Measurements from ENCODE around the gene NECTIN1.

DNA sequence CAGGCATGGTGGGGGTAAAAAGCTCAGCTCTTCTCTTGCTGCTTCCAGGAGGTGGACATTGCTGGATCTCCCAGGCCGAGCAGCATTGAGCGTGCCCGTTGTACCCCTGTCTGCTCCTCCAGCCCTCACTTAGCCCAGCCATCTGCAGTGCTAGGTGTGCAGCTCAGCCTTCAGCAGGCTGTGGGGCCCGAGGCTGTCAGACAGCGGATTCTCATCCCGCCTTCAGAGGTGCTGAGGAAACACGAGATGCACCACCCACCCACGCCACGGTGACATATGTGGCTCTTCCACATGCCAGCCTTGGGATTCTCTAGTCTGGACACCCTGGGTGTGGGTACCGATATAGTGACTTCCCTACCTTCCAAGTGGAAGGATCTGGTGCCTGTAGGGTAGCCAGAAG, 48.9 kb upstream of the NECTIN1 start:
- TF ChIP-seq, protein P1, sequence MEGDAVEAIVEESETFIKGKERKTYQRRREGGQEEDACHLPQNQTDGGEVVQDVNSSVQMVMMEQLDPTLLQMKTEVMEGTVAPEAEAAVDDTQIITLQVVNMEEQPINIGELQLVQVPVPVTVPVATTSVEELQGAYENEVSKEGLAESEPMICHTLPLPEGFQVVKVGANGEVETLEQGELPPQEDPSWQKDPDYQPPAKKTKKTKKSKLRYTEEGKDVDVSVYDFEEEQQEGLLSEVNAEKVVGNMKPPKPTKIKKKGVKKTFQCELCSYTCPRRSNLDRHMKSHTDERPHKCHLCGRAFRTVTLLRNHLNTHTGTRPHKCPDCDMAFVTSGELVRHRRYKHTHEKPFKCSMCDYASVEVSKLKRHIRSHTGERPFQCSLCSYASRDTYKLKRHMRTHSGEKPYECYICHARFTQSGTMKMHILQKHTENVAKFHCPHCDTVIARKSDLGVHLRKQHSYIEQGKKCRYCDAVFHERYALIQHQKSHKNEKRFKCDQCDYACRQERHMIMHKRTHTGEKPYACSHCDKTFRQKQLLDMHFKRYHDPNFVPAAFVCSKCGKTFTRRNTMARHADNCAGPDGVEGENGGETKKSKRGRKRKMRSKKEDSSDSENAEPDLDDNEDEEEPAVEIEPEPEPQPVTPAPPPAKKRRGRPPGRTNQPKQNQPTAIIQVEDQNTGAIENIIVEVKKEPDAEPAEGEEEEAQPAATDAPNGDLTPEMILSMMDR (IDR thresholded peaks at IDR 0.05): no peak
- TF ChIP-seq POLR2A (IDR thresholded peaks at IDR 0.05): no peak

All from right lobe of liver (tissue), 4 donors.